ENCODE measurements around the gene ZNF239.
"Not testable (repeated sequence)": the region's sequence is repeated elsewhere in the genome, so short reads cannot be mapped to it uniquely, and the experiment has no call there.

ZNF239 gene
- total RNA-seq, result 5.0 to 9.6 (median 6.3) reads per million in 4 experiments

DNA sequence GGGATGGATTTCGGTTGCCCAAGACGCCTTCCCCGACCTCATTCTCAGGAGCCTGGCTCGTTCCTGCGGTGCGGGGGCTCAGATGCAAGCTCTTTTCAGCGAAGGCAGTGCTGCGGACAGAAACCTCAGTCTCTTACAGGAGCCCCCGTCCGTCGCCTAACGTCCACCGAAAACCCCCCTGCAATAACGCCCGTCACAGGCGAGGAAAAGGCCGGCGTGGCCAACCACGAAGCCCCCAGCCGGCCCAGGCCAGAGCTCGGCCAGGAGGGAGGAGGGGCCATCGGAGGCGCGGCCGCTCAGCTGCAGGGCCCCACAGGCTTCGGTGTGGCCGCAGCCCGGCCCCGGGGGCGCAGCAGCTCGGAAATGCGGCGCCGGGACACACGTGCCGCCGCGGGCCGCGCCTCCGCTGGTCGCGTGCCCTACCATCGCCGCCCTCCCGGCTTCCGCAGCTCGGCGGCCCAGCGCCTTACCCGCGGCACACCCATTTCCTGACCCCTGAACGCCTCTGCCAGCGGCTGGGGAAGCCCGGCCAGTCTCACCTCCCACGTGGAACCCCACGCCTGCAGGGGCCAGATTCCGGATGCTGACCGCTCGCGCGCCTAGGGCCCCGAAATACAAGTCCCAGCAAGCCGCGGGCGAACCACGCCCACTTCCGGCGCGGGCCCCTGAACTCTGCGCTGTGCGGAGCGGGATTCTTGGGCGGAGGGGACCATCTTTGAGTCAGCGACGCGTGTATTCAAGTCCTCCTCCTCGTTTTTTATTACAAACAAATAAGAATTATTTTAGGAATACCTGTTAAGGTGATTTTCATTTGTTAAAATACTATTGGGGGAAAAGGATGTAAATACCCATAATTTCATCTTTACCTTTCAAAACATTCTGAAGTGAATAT lies at the start of gene ZNF239:
TSS of gene ZNF239 (minus strand) at position 616 of the 892 bp plus-strand sequence. CDS start 16,537 bp downstream, outside the sequence.
- peak; percentile 65 for DNase-seq

GRCh38 chr10:43623351-43623750 lies 48.9 kb upstream of the ZNF239 start:
- DNase-seq, result no peak

GRCh38 chr10:43622038-43622437 lies 47.6 kb upstream of the ZNF239 start:
- DNase-seq, result no peak

DNA sequence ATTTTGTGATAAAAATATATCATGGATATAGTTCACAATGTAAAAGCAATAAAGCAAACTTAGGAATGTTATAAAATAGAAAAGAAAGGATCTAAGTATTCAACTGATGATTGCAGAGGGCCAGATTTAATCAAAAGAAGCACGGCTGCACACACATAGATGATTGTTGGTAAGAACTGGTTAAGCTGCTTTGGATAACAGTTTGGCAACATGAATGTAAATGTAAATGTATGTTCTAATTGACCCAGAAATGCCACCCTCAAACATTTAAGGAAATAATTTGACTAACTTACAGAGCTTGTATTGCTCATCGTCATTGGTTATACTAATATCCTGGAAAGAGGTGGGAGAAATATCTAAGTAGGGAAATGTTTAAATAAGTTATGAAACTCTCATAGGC lies 45.0 kb upstream of the ZNF239 start:
- no peak for DNase-seq

DNA sequence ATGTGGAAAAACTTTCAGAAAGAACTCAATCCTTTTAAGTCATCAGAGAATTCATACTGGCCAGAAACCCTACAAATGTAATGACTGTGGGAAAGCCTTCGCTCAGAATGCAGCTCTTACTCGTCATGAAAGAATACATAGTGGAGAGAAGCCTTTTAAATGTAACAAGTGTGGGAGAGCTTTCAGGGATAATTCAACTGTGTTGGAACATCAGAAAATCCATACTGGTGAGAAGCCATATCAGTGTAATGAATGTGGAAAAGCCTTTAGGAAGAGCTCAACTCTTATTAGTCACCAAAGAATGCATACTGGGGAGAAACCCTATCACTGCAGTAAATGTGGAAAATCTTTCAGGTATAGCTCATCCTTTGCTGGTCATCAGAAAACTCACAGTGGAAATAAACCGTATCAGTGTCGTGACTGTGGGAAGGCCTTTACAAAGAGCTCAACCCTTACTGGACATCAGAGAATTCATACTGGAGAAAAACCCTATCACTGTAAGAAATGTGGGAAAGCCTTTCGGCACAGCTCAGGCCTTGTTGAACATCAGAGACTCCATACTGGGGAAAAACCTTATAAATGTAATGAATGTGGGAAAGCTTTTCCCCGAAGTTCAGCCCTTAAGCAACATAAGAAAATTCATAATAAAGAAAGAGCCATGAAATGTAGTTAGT lies 42.4 kb upstream of the ZNF239 start:
- DNase-seq, result no peak

DNA sequence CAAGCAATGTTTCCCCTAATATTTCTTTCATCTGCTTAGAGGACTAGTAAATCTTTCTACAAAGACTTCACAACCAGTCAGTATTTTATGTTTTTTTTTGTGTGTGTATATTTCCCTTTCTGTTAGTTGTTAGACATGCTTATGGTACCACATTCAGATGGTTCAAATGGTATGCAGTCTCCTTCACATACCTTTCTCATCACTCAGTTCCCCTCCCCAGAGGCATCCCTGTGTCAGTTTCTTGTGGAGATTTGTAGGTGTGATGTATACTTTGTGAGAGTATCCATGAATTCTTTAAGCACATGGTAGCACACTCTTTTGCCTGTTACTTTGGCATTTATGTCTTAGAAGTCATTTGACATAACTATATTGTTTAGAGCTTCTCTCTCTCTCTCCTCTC lies 36.2 kb upstream of the ZNF239 start:
- no peak for DNase-seq

- DNase-seq, result no peak
Observed at GRCh38 chr10:43607199-43607573, 32.8 kb upstream of the ZNF239 start.

DNA sequence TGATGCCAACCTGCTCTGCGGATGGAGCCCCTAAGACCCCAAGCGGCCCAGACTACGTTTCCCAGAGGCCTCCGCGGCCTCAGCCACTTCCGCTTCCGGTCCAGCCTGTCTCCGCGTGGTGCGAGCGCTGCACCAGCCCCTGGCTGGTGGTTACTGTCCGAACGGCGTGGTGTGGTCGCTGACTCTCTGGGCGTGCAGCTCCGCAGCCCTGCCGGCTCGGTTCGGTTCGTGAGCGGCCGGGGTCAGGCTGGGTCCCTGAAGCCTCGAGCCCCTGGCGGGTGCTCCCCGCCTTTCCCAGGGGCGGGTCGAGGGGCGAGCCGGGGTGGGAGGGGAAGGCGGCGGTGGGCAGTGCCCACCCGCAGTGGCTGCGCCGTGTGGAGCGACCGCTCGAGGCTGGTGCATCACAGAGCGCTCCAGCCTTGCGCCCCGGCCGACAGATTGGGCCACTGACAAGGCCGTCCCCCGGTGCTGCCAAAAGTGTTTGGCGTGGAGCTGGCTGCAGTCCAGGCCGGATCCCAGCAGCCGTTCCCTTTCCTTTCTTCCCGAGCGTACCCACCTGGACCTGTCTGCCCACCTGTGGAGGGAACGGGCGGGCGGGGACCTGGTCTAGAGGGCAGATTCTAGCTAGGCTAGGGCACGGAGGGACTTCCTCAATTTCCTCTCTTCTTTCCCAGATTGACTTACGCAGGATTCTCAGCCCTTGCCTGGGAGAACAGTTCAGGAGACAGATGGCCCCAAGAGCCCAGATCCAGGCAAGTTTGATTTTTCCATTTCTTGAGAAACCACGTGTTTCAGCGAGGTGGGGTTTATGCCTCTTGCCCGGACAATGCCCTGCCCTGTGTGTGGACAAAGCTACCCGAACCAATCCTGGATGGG lies 32.1 kb upstream of the ZNF239 start, which contains the start of gene ZNF485:
TSS of gene ZNF485 (plus strand) at position 116 of the 876 bp plus-strand sequence. CDS start at position 729, 613 bp downstream.
- peak; percentile 37 for DNase-seq

- no peak for DNase-seq
Observed at GRCh38 chr10:43605850-43606322, 31.5 kb upstream of the ZNF239 start.

GRCh38 chr10:43601576-43601975 lies 27.2 kb upstream of the ZNF239 start:
- DNase-seq, result not testable (repeated sequence)

DNA sequence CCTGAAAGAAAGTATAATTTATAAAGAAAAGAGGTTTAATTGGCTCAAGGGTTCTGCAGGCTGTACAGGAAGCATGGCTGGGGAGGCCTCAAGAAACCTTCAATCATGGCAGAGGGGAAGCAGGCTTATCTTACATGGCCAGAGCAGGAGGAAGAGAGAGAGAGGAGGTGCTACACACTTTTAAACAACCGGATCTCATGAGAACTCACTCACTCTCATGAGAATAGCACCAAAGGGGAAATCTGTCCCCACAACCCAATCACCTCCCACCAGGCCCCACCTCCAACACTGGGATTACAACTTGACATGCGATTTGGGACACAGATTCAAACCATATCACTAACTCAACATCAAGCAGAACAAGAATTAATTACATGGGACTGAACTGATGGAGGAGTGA lies 24.9 kb upstream of the ZNF239 start:
- DNase-seq, result no peak

DNA sequence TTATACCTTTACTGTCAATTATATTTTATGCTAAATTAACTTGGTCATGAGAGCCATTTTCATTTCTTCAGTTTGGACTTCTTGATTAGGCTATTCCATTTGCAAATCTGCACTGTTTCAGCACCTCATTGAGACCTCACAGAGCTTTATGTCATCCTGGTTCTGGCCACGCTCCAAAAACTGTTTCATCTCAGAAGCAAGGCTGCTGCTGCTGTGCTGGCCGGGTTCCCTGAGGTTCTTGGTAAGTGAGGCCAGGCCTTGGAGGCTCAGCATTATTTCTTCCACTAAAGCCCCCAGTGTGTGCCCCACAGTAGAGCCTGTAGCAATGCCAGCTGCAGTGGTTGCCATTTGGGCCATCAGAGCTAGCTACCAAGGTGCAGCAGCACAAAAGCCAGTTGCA lies 24.0 kb upstream of the ZNF239 start:
- no peak for DNase-seq

DNA sequence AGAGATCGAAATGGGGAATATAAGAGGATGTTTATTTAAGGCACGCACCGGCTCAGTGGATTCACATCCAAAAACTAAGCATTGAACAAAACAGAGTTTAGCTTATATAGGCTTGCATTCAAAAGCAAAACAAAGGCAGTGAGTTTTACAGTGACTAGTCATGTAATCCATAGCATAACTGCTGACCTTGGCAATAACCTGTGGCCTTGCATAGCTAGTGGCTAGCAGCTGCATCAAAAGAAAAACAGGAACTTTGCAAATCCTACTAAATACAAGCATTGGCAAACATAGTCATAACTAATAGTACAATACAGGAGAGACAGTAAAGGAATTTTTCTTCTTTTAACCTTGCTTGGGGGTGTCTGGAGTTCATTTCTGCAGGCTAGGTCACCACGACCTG lies 22.1 kb upstream of the ZNF239 start:
- DNase-seq, result no peak

- DNase-seq, result no peak
Observed at GRCh38 chr10:43595739-43596298, 21.4 kb upstream of the ZNF239 start.

DNA sequence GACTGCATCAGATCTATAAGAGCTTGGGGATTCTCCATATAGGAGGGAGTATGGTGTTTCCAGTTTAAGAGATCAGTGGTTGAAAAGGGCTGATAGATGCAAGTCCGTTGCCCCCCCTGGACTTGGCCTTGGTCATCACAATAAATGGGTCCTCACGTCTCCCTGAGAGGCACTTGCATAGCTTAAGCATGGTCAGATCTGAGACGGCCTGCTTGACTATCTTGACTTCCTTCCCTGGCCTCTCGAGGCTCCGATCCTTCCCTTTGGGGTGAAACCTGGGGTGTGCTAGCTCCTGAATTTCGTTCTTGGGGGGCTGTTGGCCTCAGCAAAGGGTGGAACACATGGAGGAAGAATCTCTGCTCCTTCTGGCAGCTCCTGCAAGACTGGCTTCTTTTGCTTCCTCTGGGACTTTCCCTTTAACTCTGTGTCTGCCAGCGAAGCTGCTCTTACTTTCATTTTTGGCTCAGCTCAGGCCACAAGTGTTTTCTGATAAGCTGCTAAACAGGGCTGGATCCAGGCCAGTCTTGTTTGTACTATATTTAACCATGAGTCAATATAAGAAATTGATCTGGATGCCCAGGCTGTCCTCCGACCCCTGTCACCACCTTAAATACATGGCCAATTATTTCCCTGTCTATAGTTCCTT lies 20.7 kb upstream of the ZNF239 start:
- DNase-seq, result no peak

DNA sequence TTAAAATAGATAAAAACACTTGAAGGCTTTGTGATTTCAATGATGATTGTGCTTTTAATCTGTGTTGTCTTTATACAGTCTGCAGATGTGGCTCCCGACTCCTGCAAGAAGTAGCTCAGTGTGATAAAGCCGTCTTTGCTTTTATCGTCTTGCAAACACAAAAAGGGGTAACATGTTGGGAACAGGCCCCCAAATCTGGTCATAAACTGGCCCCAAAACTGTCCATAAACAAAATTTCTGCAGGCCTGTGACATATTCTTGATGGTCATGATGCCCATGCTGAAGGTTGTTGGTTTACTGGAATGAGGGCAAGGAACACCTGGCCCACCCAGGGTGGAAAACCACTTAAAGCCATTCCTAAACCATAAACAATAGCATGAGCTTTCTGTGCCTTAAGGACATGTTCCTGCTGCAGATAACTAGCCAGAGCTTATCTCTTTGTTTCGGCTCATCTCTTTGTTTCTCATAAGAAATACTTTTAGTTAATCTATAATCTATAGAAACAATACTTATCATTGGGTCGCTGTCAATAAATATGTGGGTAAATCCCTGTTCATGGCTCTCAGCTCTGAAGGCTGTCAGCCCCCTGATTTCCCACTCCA lies 17.0 kb upstream of the ZNF239 start:
- DNase-seq, result no peak

- DNase-seq, result not testable (repeated sequence)
Observed at GRCh38 chr10:43586730-43587115, 12.3 kb upstream of the ZNF239 start.

- no peak for DNase-seq
Observed at GRCh38 chr10:43585981-43586729, 11.7 kb upstream of the ZNF239 start.

- no peak for DNase-seq
Observed at GRCh38 chr10:43585046-43585445, 10.6 kb upstream of the ZNF239 start.

DNA sequence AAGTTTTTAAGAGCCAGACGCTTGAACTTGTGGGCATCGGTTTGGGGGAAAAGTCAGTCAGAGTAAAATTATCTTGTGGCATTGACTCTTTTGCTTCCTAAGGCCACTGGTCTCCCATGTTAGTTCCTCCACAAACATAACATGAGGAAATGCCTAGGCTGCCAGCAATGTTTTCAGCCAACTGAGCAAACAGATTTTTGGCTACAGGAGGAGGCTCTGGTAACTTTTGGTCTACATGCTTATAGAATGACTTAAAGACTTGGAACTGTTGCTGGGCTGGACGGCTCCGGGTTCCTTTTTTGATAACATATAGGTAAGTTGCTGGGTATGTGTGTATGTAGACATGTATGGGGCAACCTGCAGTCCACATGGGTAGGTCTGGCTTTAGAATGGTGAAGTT lies 9.6 kb upstream of the ZNF239 start:
- no peak for DNase-seq

- DNase-seq, result no peak
Observed at GRCh38 chr10:43576580-43576979, 2.2 kb upstream of the ZNF239 start.

Measured in effector CD8-positive, alpha-beta T cell (primary cell).